ENCODE data around the gene NOS1AP. TPM values are rescaled to one million over a fixed set of nuclear protein-coding genes. Genes with fewer than 3 reads are reported as not detected.

Gene NOS1AP
- total RNA-seq, 1 experiment from 2014 or later, result 5.3 TPM

DNA sequence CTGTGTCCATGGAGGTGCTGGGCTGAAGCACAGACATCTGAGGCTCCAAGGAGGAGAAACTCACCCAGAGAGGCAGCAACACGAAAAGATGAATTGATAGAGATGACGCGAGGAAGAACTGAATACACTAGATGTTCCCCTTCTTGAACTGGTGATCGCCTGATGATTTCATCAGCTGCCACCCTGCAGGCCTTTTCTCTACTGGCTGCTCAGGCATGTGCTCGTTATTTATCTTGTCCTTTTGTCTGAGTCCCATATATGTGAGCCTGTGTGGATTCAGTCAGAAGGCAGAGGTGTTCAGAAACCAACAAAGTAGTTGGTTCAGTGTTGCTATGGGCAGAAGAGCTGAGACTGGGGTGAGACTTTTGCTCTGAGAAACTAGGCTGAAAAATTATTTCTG, 202.9 kb downstream of the NOS1AP start:
- Histone ChIP-seq H3K36me3 (ENCODE audit: control insufficient read depth in 1 of 2, insufficient read depth in 2 of 2, low read length in 2 of 2) (no peaks in the 10 kb centered on the region), H3K27ac (ENCODE audit: low read depth, low read length) (no peak overlapping the region), H3K27me3 (ENCODE audit: insufficient read depth, low read length) (no peaks in the 10 kb centered on the region), H3K4me2 (ENCODE audit: low read length) (no peak overlapping the region), H4K20me1 (ENCODE audit: insufficient read depth) (no peaks in the 10 kb centered on the region), H3K79me2 (ENCODE audit: insufficient read depth, low read length) (no peaks in the 10 kb centered on the region), H3K9ac (ENCODE audit: low read length) (no peak overlapping the region), H2AFZ (ENCODE audit: low read depth, low read length, poor library complexity, severe bottlenecking) (no peak overlapping the region), H3K4me3 (replicated peaks in 1 of 2; ENCODE audit: low read depth in 1 of 2, low read length in 2 of 2) (no peak overlapping the region), H3K9me3 (ENCODE audit: control insufficient read depth in 1 of 2, insufficient read depth in 1 of 2, low read depth in 1 of 2, low read length in 2 of 2) (no peaks in the 10 kb centered on the region), H3K9me2 (ENCODE audit: insufficient read depth) (no peaks in the 10 kb centered on the region), H3K4me1 (ENCODE audit: control insufficient read depth in 1 of 2, insufficient read depth in 2 of 2, low read length in 2 of 2) (no peaks in the 10 kb centered on the region)
- TF ChIP-seq ZFX (IDR thresholded peaks at IDR 0.05) (no peak), YY1 (IDR thresholded peaks at IDR 0.05; ENCODE audit: extremely low read depth, insufficient replicate concordance, low read depth, low read length) (no peak)
- BruUV-seq (replicated peaks), result no TSS peak
- intact Hi-C loops (cut with micrococcal nuclease), result loop anchor here (10.0 kb wide), 1 partner anchor 478 kb away; no protein-coding TSS in a partner anchor
- no peak for DNase-seq (ENCODE audit: low read depth, low spot score)
- no peak for ATAC-seq
- POLR2A ChIA-PET, result no interaction called here
- RAD21 ChIA-PET (ENCODE audit: low non-redundant PET in 1 of 2, low total read pairs in 2 of 2, uncharacterized antibody in 2 of 2, unreplicated experiment in 2 of 2), result interaction anchor here in 1 of 2 experiments (1.3 kb wide), 1 partner anchor 216 kb away, joined by 5 read pairs; no protein-coding TSS in a partner anchor
- CTCF ChIA-PET, result no interaction called here

DNA sequence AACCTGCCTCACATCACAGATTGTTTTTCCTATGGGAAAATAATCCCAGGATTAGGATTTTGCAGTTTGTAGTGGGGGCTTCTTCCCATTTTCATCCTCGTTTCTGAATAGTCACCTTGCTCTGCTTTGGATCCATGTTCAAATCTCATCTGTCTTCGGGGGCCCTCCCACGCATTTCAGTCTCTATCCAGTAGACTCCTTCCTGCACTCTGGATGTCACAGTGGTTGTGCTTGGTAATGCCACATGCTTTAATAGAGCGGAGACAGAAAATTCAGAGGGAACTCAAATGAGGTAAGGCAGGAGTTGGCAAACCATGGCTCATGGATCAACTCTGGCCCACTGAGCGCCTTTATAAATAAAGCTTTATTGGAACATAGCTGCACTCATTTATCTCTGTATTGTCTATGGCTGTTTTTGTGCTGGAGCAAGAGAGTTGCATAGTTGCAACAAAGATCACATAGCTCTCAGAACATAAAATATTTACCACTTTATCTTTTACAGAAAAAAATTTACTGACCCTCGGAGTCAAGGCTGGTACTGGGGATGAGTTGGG, 206.2 kb downstream of the NOS1AP start:
- RAD21 ChIA-PET (ENCODE audit: low non-redundant PET in 1 of 2, low total read pairs in 2 of 2, uncharacterized antibody in 2 of 2, unreplicated experiment in 2 of 2), result interaction anchor here in 1 of 2 experiments (0.9 kb wide), 1 partner anchor 220 kb away, joined by 3 read pairs; no protein-coding TSS in a partner anchor
- no peaks in the 10 kb centered on the region for H3K36me3 ChIP-seq (ENCODE audit: control insufficient read depth in 1 of 2, insufficient read depth in 2 of 2, low read length in 2 of 2)
- H3K9ac ChIP-seq (ENCODE audit: low read length), result no peak overlapping the region
- no peak overlapping the region for H3K4me3 ChIP-seq (replicated peaks in 1 of 2; ENCODE audit: low read depth in 1 of 2, low read length in 2 of 2)
- no peaks in the 10 kb centered on the region for H4K20me1 ChIP-seq (ENCODE audit: insufficient read depth)
- CTCF ChIA-PET, result interaction anchor here (0.9 to 2.2 kb wide), 3 partner anchors 36 to 219 kb away, joined by 3 to 15 read pairs (median 4); no protein-coding TSS in a partner anchor
- H3K27me3 ChIP-seq (ENCODE audit: insufficient read depth, low read length), result no peaks in the 10 kb centered on the region
- H3K4me2 ChIP-seq (ENCODE audit: low read length), result no peak overlapping the region
- H3K9me3 ChIP-seq (ENCODE audit: control insufficient read depth in 1 of 2, insufficient read depth in 1 of 2, low read depth in 1 of 2, low read length in 2 of 2), result no peaks in the 10 kb centered on the region
- no peaks in the 10 kb centered on the region for H3K79me2 ChIP-seq (ENCODE audit: insufficient read depth, low read length)
- H3K27ac ChIP-seq (ENCODE audit: low read depth, low read length), result no peak overlapping the region
- intact Hi-C loops (cut with micrococcal nuclease), result loop anchor here (1.0 to 10.0 kb wide), 2 partner anchors 219 to 481 kb away; no protein-coding TSS in a partner anchor
- BruUV-seq (replicated peaks), result no TSS peak
- H3K9me2 ChIP-seq (ENCODE audit: insufficient read depth), result no peaks in the 10 kb centered on the region
- no peaks in the 10 kb centered on the region for H3K4me1 ChIP-seq (ENCODE audit: control insufficient read depth in 1 of 2, insufficient read depth in 2 of 2, low read length in 2 of 2)
- POLR2A ChIA-PET, result no interaction called here
- ATAC-seq (peak; percentile 47; the same call in 1 of the 2 replicates), DNase-seq (ENCODE audit: low read depth, low spot score) (no peak)
- H2AFZ ChIP-seq (ENCODE audit: low read depth, low read length, poor library complexity, severe bottlenecking), result no peak overlapping the region
- TF ChIP-seq SRF (IDR thresholded peaks at IDR 0.05; ENCODE audit: low read depth) (no peak), RAD21 (IDR thresholded peaks at IDR 0.05; ENCODE audit: low read depth) (no peak), CEBPB (IDR thresholded peaks at IDR 0.05; ENCODE audit: low read depth) (no peak), ZNF274 (IDR thresholded peaks at IDR 0.05; ENCODE audit: low read depth, low read length) (no peak), JUND (IDR thresholded peaks at IDR 0.05) (no peak), TCF7L2 (IDR thresholded peaks at IDR 0.05; ENCODE audit: borderline replicate concordance, extremely low read depth, insufficient read depth, insufficient read length) (no peak), ZFX (IDR thresholded peaks at IDR 0.05) (no peak), POLR2AphosphoS5 (IDR thresholded peaks at IDR 0.05; ENCODE audit: low read depth, low read length) (no peak), ELF1 (IDR thresholded peaks at IDR 0.05; ENCODE audit: borderline replicate concordance, low read depth) (no peak), EZH2 (IDR thresholded peaks at IDR 0.05) (no peak), YY1 (IDR thresholded peaks at IDR 0.05; ENCODE audit: extremely low read depth, insufficient replicate concordance, low read depth, low read length) (no peak), CBX3 (IDR thresholded peaks at IDR 0.05; ENCODE audit: low read depth) (no peak), SP1 (IDR thresholded peaks at IDR 0.05; ENCODE audit: low read depth) (no peak), EZH2phosphoT487 (IDR thresholded peaks at IDR 0.05; ENCODE audit: borderline replicate concordance) (no peak), POLR2A (IDR thresholded peaks at IDR 0.05; ENCODE audit: borderline replicate concordance, extremely low read depth, insufficient read depth, insufficient read length) (no peak), SIN3A (IDR thresholded peaks at IDR 0.05; ENCODE audit: low read depth) (no peak), FOSL1 (IDR thresholded peaks at IDR 0.05; ENCODE audit: low read depth) (no peak)
- TF ChIP-seq, protein P1, sequence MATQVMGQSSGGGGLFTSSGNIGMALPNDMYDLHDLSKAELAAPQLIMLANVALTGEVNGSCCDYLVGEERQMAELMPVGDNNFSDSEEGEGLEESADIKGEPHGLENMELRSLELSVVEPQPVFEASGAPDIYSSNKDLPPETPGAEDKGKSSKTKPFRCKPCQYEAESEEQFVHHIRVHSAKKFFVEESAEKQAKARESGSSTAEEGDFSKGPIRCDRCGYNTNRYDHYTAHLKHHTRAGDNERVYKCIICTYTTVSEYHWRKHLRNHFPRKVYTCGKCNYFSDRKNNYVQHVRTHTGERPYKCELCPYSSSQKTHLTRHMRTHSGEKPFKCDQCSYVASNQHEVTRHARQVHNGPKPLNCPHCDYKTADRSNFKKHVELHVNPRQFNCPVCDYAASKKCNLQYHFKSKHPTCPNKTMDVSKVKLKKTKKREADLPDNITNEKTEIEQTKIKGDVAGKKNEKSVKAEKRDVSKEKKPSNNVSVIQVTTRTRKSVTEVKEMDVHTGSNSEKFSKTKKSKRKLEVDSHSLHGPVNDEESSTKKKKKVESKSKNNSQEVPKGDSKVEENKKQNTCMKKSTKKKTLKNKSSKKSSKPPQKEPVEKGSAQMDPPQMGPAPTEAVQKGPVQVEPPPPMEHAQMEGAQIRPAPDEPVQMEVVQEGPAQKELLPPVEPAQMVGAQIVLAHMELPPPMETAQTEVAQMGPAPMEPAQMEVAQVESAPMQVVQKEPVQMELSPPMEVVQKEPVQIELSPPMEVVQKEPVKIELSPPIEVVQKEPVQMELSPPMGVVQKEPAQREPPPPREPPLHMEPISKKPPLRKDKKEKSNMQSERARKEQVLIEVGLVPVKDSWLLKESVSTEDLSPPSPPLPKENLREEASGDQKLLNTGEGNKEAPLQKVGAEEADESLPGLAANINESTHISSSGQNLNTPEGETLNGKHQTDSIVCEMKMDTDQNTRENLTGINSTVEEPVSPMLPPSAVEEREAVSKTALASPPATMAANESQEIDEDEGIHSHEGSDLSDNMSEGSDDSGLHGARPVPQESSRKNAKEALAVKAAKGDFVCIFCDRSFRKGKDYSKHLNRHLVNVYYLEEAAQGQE (IDR thresholded peaks at IDR 0.05; ENCODE audit: low read depth), result no peak
- TF ChIP-seq, protein P2, sequence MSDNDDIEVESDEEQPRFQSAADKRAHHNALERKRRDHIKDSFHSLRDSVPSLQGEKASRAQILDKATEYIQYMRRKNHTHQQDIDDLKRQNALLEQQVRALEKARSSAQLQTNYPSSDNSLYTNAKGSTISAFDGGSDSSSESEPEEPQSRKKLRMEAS (IDR thresholded peaks at IDR 0.05), result no peak
